HG03135 (cell line): ENCODE data around the gene DNAJC1.
"Not testable (repeated sequence)": the region's sequence is repeated elsewhere in the genome, so short reads cannot be mapped to it uniquely, and the experiment has no call there.

Experiments used
- ATAC-seq: cut with Tn5 transposase; IDR thresholded peaks from one replicate; pipeline ENCODE4 v1.9.1; 2021; ENCODE audit warnings: mild to moderate bottlenecking, moderate library complexity; ENCODE audit not compliant: unreplicated experiment

The DNAJC1 gene

DNA sequence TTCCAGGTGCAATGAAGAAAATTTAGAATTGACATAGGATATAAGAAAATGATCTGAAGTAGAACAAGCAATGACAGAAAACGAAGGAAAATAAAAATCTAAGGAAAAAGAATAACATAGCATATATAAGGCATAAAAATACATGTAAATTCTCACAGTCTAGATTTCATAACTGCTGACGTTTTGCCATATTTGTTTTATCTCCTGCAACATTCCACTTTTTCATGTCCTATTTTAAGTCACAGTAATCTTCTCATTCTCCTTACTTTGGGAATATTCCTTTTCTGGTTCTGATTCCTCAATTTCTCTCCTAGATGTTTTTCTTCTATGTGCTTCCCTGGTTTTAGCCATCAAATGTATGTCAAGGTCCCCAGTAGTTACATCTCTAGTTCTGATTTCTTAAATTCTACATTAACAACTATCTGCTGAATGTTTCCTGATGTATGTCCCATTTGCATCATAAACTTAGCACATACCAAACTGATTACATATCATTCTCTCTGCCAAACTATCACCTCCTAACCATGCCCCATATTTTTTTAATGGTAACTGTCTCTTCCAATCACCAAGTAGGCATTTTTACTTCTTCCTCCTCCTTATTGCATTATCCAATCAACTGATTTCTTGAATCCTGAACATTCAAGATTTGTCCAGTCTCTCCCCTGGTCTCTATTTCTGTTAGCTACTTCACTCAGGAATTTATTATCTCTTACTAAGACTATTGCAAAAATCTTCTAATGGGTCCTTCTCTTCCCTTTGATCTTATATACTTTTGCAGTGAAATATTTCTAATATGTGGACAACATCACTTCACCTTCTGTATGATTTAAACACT lies 171.3 kb downstream of the DNAJC1 start:
- no peak for ATAC-seq

DNA sequence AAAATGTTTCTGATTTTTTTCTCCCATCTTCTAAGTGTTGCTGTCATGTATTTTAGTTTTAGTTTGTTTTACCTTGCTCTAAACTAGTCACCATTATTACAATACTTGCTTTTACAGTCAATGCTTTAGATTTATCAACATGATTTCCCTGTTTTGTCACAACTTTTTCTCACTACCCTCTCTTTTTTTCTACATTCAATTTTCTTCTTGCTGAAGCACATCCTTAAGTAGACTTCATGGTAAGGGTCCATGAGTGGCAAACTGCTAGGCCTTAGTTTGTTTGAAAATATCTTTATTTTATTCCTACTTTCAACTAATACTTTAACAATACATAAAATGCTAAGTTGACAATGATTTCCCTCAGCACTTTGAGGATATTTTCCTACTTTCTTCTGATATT lies 173.5 kb downstream of the DNAJC1 start:
- no peak for ATAC-seq

DNA sequence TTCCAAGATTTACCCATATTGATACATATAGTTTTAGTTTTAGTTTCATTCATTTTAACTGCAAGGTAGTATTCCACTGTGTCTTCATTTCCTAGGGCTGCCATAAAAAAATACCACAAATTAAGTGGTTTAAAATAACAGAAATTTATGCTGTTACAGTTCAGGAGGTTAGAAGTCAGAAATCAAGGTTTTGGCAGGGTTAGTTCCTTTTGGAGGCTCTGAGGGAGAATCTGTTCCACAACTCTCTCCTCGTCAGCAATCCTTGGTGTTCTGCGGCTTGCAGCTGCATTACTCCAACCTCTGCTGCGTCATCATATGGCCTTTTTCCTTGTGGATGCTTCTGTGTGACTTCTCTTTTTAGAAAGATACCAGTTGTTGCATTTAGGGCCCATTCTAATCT lies 176.2 kb downstream of the DNAJC1 start:
- ATAC-seq = no peak

DNA sequence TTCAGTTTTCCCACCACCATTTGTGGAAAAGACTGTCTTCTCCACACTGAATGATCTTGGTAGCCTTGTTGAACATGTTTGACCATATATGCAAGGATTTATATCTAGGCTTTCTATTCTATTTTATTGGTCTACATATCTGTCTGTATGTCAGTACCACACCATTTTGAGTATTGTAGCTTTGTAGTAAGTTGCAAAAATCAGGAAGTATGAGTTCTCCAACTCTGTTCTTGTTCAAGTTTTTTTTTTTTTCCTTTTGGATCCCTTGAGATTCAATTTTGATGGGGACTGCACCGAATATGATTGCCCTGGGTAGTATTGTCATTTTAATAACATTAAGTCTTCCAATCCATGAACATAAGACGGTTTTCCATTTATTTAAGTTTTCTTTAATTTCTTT lies 176.8 kb downstream of the DNAJC1 start:
- ATAC-seq = no peak

DNA sequence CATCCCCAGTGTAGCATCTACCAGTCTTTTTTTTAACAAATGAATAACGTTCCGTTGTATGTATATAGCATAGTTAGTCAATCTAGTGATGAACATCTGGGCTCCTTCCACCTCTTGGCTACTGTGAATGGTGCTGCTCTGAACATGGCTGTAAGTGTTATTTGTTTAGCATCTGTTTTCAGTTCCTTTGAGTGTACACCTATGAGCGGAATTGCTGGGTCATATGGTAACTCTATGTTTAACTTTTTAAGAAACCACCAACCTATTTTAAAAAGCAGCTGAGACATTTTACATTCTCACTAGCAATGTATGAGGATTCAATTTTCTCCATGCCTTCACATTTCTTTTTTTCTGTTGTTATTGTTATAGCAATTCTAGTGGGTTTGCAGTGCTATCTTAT lies 178.2 kb downstream of the DNAJC1 start:
- ATAC-seq = no peak

DNA sequence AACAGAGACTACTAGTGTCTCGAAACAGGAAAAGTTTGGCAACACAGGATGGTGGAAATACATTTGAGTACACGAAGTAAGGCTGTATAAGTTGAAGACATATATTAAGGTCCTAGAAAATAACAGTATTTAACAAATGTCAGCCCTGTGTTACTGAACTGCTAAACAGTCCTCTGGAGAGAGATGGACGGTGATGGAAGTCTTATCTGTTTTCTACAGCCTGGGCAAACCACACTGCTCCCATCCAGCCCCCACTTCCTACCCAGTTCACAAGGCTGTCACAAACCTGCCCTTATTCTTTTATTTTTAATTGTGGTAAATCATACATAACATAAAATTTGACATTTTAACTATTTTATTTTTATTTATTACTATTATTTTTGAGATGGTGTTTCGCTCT lies 179.1 kb downstream of the DNAJC1 start:
- no peak for ATAC-seq

DNA sequence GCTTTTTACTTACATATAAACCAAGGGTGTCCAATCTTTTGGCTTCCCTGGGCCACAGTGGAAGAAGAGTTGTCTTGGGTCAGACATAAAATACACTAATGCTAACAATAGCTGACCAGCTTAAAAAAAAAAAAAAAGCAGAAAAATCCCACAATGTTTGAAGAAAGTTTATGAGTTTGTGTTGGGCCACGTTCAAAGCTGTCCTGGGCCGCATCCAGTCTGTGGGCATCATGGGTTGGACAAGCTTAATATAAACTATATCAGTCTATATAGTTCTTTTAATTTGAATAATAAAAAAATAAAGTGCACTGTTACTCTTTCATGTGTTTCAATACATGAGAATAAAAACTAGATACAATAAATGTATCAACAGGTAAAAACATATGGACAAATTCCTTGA lies 179.9 kb downstream of the DNAJC1 start:
- no peak for ATAC-seq

DNA sequence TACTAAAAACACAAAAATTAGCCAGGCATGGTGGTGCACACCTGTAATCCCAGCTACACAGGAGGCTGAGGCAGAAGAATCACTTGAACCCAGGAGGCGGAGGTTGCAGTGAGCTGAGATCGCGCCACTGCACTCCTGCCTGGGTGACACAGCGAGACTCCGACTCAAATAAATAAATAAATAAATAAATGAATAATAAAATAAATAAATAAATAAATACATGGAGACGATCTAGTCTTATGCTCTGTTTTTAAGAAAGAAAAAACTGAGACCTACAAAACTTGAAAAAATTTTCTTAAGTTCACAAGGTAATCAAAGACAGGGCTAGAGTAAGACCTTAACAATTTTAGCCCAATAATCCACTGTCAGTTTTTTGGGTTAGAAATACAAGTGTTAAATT lies 181.3 kb downstream of the DNAJC1 start:
- not testable (repeated sequence) for ATAC-seq

DNA sequence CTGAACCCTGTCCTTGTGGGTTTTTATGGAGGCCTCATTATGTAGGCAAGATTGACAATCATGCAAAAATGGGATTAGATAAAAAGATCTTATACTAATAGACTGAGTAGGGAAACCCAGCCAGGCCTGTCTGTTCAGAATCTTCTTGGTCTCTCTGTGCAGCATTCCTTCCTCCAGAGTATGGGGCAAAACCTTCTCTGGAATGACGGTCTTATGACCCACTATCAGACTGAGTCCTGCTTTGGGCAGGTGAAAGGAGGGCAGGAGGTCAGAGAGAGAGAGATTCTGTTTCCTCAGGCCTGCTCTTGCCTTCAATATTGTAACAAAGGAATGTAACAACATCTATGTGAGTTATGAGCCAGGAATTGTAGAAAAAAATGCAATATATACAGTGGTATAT lies 182.6 kb downstream of the DNAJC1 start:
- no peak for ATAC-seq

DNA sequence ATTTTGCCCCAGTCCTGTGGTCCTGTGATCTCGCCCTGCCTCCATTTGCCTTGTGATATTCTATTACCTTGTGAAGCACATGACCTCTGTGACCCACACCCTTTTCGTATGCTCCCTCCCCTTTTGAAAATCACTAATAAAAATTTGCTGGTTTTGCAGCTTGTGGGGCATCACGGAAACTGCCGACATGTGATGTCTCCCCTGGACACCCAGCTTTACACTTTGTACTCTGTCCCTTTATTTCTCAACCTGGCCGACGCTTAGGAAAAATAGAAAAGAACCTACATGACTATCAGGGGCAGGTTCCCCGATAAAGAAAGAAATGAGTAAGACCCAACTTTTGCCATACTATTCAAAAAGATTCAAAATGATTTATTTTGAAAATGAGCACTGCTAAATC lies 185.1 kb downstream of the DNAJC1 start:
- not testable (repeated sequence) for ATAC-seq

DNA sequence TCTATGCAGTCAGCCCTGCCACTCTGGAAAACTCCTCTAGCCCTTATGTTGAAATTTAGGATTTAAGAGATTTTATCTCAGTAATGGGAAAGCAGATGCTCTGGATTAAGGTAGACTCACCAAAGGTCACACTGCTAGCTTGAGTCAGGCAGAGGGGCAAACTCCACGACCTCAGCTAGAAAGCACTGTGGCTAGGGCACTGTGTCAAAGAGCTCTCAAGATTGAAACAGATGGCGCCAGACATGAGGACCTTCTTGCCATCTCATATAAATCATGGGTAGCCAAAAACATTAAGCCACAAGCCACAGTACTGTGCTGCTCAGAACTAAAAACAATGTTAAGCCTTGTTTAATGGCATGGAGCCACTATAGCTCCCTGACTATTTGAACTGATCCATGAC lies 188.7 kb downstream of the DNAJC1 start:
- ATAC-seq = no peak

DNA sequence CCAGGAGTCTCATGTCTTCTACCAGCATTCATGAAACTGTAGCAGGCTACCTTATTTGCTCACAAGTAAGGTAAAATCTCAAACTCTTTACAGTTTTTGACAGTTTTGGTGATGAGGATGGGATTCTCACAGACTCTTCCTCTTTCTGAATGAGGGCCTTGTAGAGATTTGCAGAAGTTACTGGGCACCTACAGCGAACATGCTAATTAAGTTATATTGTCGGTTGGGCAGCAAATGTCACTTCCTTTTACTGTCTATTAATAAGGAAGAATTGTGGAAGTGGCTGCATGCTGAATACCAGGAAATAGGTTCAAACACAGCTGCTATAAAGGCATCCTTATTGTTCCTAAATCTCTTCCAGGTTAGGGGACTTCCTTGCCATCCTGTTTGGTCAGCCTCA lies 189.6 kb downstream of the DNAJC1 start:
- ATAC-seq = no peak

DNA sequence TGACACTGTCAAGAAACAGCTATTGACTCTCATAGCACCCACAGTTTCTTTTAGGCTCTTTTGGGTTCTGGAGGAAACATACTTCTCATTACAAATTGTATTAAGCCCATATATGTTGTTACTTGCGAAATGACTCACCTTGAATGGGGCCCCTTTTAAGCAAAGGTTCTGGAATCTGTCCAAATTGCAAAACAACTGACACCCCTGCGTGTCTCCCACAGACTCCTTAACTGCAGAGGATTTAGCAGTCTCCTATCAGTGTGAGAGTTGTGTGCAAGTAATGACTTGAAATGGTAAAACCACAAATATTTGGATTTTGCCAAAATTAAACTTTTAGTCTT lies 192.3 kb downstream of the DNAJC1 start:
- no peak for ATAC-seq

DNA sequence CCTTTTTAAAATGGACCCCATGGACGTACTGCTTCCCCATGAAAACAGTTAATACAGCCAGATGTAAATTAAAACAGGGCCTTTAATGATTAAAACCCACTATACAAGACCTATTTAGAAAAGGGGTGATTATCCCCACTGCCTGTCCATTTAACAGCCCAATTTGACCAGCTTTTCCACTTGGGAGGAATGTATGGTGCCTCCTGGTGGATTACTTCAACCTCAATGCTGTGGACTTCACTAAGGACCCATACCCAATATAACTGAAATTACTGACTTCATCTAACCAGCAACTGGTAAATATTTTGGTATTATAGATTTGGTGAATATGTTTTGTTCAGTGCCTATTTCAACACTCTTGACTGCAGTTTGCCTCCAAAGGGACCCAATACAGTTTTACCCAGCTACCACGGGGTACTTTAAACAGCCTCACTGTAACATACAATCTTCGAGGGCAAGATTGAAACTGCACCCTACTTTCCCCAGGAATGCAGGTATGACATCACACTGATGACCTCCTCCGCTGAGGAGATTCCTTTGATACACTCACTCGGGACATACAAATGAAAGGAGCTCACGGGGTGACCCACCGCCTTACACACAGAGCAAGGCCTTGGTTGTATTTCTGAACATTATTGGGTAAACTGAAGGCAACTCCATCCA lies 192.8 kb downstream of the DNAJC1 start:
- no peak for ATAC-seq

DNA sequence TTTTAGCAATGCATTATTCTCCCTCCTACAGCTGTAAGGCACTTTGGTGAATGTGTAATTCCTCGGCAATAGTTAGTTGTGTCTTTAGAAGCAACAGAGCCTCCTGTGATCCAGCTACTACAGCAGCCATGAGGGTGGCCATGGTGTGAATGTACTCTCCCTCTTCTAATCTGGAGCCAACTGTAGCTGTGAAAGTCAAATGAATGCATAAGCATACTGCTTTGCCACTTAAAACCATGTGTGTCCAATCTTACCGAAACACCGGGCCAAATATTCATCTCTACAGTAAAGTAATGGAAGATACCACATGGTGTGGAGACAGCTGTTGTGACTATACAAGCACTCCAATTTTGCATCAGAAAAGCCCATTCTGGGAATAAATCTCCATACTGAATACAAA lies 195.0 kb downstream of the DNAJC1 start:
- no peak for ATAC-seq

DNA sequence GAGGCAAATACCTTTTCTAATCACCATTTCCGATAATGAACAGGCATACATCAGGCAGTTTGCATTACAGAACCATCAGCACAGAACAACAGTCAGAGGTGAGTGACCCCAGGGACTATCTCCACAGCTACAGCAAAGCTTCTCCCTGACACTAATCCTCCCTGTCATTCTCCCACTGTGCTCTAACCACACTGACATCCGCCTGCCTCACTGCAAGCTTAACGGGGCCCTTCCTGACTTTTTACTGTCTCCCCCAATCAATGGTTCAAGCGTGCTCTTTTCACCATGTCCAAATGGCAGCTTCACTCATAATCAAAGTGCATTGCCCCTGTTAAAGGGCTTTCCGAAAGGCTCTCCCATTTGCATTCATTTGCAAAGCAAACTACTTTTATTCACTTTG lies 196.3 kb downstream of the DNAJC1 start:
- ATAC-seq = no peak

DNA sequence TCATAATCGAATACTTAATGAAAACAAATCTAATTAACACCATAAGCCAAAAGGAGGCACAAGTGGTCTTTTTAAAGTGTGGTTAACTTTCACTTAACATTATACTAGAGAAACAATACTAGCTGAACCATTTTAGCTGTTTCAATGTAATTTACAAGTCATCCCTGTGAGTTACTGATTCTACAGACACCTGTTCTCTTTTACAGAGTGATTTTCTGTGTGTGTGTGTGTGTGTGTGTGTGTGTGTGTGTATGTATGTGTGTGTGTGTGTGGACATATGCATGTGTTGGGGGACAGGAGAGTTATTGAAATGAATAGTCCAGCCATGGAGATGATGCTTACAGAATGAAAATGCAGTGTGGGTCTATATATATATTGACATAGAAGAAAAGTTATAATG lies 200.2 kb downstream of the DNAJC1 start:
- ATAC-seq = no peak

DNA sequence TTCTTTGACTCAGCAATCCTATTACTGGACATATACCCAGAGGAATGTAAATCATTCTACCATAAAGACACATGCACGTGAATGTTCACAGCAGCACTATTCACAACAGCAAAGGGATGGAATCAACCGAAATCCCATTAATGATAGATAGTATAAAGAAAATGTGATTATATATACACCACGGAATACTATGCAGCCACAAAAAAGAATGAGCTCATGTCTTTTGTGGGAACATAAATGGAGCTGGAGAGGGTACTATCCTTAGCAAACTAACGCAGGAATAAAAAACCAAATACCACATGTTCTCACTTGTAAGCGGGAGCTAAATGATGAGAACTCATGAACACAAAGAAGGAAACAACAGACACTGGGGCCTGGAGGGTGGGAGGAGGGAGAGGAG lies 201.9 kb downstream of the DNAJC1 start:
- no peak for ATAC-seq

DNA sequence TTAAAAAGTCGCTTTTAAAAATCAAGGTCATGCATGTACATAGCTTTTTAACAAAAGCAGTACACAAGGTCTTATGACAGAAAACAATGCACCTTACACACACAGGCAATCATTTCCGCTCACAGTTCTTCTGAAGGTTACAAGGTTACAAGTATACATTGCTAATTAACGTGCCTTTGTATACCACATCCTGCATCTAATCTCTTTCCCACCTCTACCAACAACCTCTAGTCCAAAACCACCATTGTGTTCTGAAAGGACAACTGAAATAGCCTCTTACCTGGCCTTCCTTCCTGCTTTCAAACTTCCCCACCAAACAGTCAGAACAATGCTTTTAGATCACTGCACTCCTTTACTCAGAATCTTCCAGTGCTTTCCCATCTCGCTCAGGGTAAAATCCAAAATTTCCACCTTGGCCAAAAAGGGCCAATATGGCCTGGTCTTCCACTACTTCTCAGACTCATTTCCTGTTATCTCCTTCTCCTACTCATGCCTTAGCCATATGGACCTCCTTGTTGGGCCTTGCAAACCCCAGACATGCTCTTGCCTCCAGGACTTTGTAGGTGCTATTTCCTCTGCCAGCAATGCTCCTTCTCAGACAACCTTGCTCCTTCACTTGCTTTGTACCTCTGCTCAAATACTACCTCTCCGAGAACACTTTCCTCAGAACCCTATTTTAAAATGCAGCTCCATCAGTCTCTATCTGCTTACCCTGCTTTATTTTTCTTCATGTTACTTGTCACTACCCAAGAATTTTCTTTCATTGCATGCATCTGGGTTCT lies 205.4 kb downstream of the DNAJC1 start:
- ATAC-seq = no peak

DNA sequence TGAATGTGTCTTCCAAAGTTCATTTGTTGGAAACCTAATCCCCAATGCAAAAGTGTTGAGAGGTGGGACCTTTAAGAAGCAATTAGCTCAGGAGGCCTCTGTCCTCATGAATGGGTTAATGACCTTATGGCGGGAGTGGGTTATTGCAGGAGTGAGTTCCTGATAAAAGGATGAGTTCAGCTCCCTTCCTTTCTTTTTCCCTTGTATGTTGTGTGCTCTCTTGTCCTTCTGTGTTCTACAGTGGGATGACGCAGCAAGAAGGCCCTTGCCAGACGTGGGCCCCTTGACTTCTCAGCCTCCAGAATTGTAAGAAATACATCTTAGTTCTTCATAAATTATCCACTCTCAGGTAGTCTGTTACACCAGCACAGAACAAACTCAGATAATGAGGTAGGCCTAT lies 206.0 kb downstream of the DNAJC1 start:
- ATAC-seq = no peak

DNA sequence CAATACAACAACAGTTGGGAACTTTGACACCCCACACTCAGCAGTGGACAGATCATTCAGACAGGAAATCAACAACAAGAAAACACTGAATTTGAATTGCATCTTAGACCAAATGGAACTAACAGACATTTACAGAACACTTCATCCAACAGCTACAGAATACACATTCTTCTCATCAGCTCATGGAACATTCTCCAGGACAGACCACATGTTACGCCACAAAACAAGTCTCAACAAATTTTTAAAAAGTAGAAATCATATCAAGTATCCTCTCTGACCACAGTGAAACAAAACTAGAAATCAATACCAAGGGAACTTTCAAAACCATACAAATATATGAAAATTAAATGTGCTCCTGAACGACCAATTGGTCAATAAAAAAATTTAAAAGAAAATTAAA lies 212.3 kb downstream of the DNAJC1 start:
- ATAC-seq = no peak

DNA sequence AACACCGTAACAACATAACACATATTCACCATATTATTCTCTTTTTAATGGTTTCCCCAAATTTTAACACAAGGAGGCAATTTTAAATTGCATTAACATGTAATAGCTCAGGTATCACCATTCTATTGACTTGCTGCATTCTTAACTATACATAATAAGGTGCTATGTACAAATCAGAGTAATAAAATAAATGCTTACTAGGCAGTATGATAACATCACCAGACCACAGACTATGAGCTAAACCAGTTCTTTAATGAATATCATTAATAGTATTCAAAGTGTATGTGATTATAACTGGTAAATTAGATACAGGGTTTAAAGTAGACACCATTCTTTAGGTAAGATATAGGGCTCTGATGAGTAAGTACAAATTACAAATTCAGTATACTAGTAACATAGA lies 226.6 kb downstream of the DNAJC1 start:
- no peak for ATAC-seq
